ENCODE results near the gene PSORS1C2.

The PSORS1C2 gene

GRCh38 chr6:31135710-31136109 lies 3.2 kb downstream of the PSORS1C2 start:
- DNase-seq = no peak

- no peak for DNase-seq
Measured at GRCh38 chr6:31132806-31133205, 6.1 kb downstream of the PSORS1C2 start.

GRCh38 chr6:31131595-31131994 lies 7.3 kb downstream of the PSORS1C2 start:
- no peak for DNase-seq

GRCh38 chr6:31130751-31131150 lies 8.1 kb downstream of the PSORS1C2 start:
- no peak for DNase-seq

GRCh38 chr6:31129130-31129529 lies 9.7 kb downstream of the PSORS1C2 start:
- no peak for DNase-seq

GRCh38 chr6:31128093-31128676 lies 10.7 kb downstream of the PSORS1C2 start:
- peak; percentile 81 for DNase-seq

- no peak for DNase-seq
Measured at GRCh38 chr6:31126396-31127175, 12.3 kb downstream of the PSORS1C2 start.

GRCh38 chr6:31125586-31126363 lies 13.1 kb downstream of the PSORS1C2 start:
- no peak for DNase-seq

- DNase-seq = no peak
Measured at GRCh38 chr6:31125162-31125561, 13.7 kb downstream of the PSORS1C2 start.

GRCh38 chr6:31122791-31123706 lies 15.8 kb downstream of the PSORS1C2 start:
- DNase-seq = no peak

- DNase-seq = no peak
Measured at GRCh38 chr6:31121131-31121790, 17.6 kb downstream of the PSORS1C2 start.

- no peak for DNase-seq
Measured at GRCh38 chr6:31120151-31120915, 18.5 kb downstream of the PSORS1C2 start, which contains the start of gene CDSN. CDSN (minus strand) TSS chr6:31120446; CDS start chr6:31120419, 27 bp downstream.

- no peak for DNase-seq
Measured at GRCh38 chr6:31118178-31118577, 20.7 kb downstream of the PSORS1C2 start.

- no peak for DNase-seq
Measured at GRCh38 chr6:31116661-31117385, 22.0 kb downstream of the PSORS1C2 start.

- DNase-seq = no peak
Measured at GRCh38 chr6:31115941-31116560, 22.8 kb downstream of the PSORS1C2 start.

GRCh38 chr6:31114970-31115849 lies 23.7 kb downstream of the PSORS1C2 start:
- DNase-seq = no peak

GRCh38 chr6:31114541-31114878 lies 24.4 kb downstream of the PSORS1C2 start, which contains the start of gene PSORS1C1:
PSORS1C1 (plus strand) TSS chr6:31114800; CDS start chr6:31129633, 14,833 bp downstream.
- DNase-seq = no peak

- no peak for DNase-seq
Measured at GRCh38 chr6:31113861-31114540, 24.9 kb downstream of the PSORS1C2 start.
